ENCODE data around the gene SLCO2A1.

The SLCO2A1 gene

GRCh38 chr3:133999891-134000685 lies 29.6 kb downstream of the SLCO2A1 start:
- DNase-seq (ENCODE audit: low read depth): no peak

- DNase-seq (ENCODE audit: low read depth): no peak
These were observed 31.0 kb downstream of the SLCO2A1 start for GRCh38 chr3:133998691-133999241.

GRCh38 chr3:133997871-133998635 lies 31.7 kb downstream of the SLCO2A1 start:
- no peak for DNase-seq (ENCODE audit: low read depth)

- no peak for DNase-seq (ENCODE audit: low read depth)
These were observed 32.7 kb downstream of the SLCO2A1 start for GRCh38 chr3:133996996-133997395.

GRCh38 chr3:133996251-133996661 lies 33.5 kb downstream of the SLCO2A1 start:
- DNase-seq (ENCODE audit: low read depth): no peak

- no peak for DNase-seq (ENCODE audit: low read depth)
These were observed 34.5 kb downstream of the SLCO2A1 start for GRCh38 chr3:133995264-133995663.

GRCh38 chr3:133994166-133994890 lies 35.4 kb downstream of the SLCO2A1 start:
- DNase-seq (ENCODE audit: low read depth): no peak

GRCh38 chr3:133992951-133993620 lies 36.6 kb downstream of the SLCO2A1 start:
- DNase-seq (ENCODE audit: low read depth): no peak

- peak; percentile 32 for DNase-seq (ENCODE audit: low read depth)
These were observed 37.3 kb downstream of the SLCO2A1 start for GRCh38 chr3:133992381-133992780.

- peak; percentile 52 for DNase-seq (ENCODE audit: low read depth)
These were observed 38.1 kb downstream of the SLCO2A1 start for GRCh38 chr3:133991637-133992036.

GRCh38 chr3:133991209-133991608 lies 38.5 kb downstream of the SLCO2A1 start:
- peak; percentile 63 for DNase-seq (ENCODE audit: low read depth)

- DNase-seq (ENCODE audit: low read depth): no peak
These were observed 39.6 kb downstream of the SLCO2A1 start for GRCh38 chr3:133989936-133990702.

- no peak for DNase-seq (ENCODE audit: low read depth)
These were observed 41.0 kb downstream of the SLCO2A1 start for GRCh38 chr3:133988631-133989161.

GRCh38 chr3:133987948-133988484 lies 41.7 kb downstream of the SLCO2A1 start:
- DNase-seq (ENCODE audit: low read depth): no peak

GRCh38 chr3:133987136-133987535 lies 42.6 kb downstream of the SLCO2A1 start:
- no peak for DNase-seq (ENCODE audit: low read depth)

- no peak for DNase-seq (ENCODE audit: low read depth)
These were observed 43.4 kb downstream of the SLCO2A1 start for GRCh38 chr3:133986311-133986710.

- no peak for DNase-seq (ENCODE audit: low read depth)
These were observed 44.8 kb downstream of the SLCO2A1 start for GRCh38 chr3:133984975-133985374.

GRCh38 chr3:133983576-133984560 lies 45.9 kb downstream of the SLCO2A1 start:
- no peak for DNase-seq (ENCODE audit: low read depth)

- no peak for DNase-seq (ENCODE audit: low read depth)
These were observed 46.6 kb downstream of the SLCO2A1 start for GRCh38 chr3:133983126-133983525.
